PC-9 (cell line): Measurements from ENCODE around the gene PTDSS2. TPM values are rescaled to one million over a fixed set of nuclear protein-coding genes. Genes with fewer than 3 reads are reported as not detected.
"Not testable (repeated sequence)": the region's sequence is repeated elsewhere in the genome, so short reads cannot be mapped to it uniquely, and the experiment has no call there.

ENCODE experiments used
- BruUV-seq: library from RNA; stranded (reverse); fragments of 400-500 nt; replicated peaks from 2 replicates; lab custom pipeline; 2021; lab: Mats Ljungman, UMichigan
- CTCF ChIA-PET: fragments of 300-600 bp; sonication (Branson Sonifier 250); formaldehyde crosslinking; loops from one replicate; lab custom pipeline; 2022; ENCODE audit warnings: antibody characterized with exemption; lab: Charles Lee
- POLR2A ChIA-PET: fragments of 300-600 bp; sonication (Branson Sonifier 250); formaldehyde crosslinking; loops from one replicate; lab custom pipeline; 2022; ENCODE audit warnings: antibody characterized with exemption; ENCODE audit not compliant: unreplicated experiment; lab: Charles Lee
- DNase-seq, 2 experiments: peaks; one replicate each; pipeline versions ENCODE4 v3.0.0 to v3.0.0-alpha.2; 2015 to 2022; ENCODE audit warnings: mixed read lengths in 1 of 2
- H2AFZ ChIP-seq: fragments of 200-600 bp; sonication (generic); 2 replicates; pipeline ENCODE4 v1.8.1; 2017; ENCODE audit warnings: antibody characterized with exemption
- H3F3A ChIP-seq: fragments of 200-600 bp; sonication (generic); 2 replicates; pipeline ENCODE4 v1.8.1; 2017; ENCODE audit warnings: antibody characterized with exemption, mild to moderate bottlenecking, low read depth; ENCODE audit not compliant: insufficient read depth
- H3K27ac ChIP-seq: fragments of 200-600 bp; sonication (generic); 2 replicates; pipeline ENCODE4 v1.6.1; 2016; ENCODE audit warnings: mixed run types
- H3K27me3 ChIP-seq: fragments of 200-600 bp; sonication (generic); 2 replicates; pipeline ENCODE4 v1.6.1; 2016; ENCODE audit warnings: low read depth, mixed run types; ENCODE audit not compliant: insufficient read depth
- H3K36me3 ChIP-seq: fragments of 200-600 bp; sonication (generic); 2 replicates; pipeline ENCODE4 v1.6.1; 2016; ENCODE audit warnings: low read depth, mixed run types
- H3K4me1 ChIP-seq: fragments of 200-600 bp; sonication (generic); replicated peaks from 2 replicates; pipeline ENCODE4 v1.6.1; 2016; ENCODE audit warnings: mixed run types; ENCODE audit not compliant: insufficient read depth
- H3K4me2 ChIP-seq: fragments of 200-600 bp; sonication (generic); 2 replicates; pipeline ENCODE4 v1.6.1; 2017; ENCODE audit warnings: mixed run types
- H3K4me3 ChIP-seq: fragments of 200-600 bp; sonication (generic); 2 replicates; pipeline ENCODE4 v1.6.1; 2016; ENCODE audit warnings: mixed run types
- H3K79me2 ChIP-seq: fragments of 200-600 bp; sonication (generic); 2 replicates; pipeline ENCODE4 v1.6.1; 2017; ENCODE audit warnings: low read depth, mixed run types
- H3K9me2 ChIP-seq: fragments of 200-600 bp; sonication (generic); 2 replicates; pipeline ENCODE4 v1.8.1; 2017; ENCODE audit warnings: mild to moderate bottlenecking; ENCODE audit not compliant: insufficient read depth
- H3K9me3 ChIP-seq: fragments of 200-600 bp; sonication (generic); 2 replicates; pipeline ENCODE4 v1.8.1; 2016; ENCODE audit warnings: low read depth; ENCODE audit not compliant: insufficient read depth
- H4K20me1 ChIP-seq: fragments of 200-600 bp; sonication (generic); 2 replicates; pipeline ENCODE4 v1.8.1; 2017; ENCODE audit not compliant: insufficient read depth
- EZH2 ChIP-seq: fragments of 200-600 bp; sonication (generic); IDR thresholded peaks from 2 replicates; pipeline ENCODE4 v1.8.0; 2017; ENCODE audit warnings: antibody characterized with exemption, low read depth
- intact Hi-C: fragments of 100-400 bp; cut with micrococcal nuclease; formaldehyde crosslinking; loops from one replicate; pipeline ENCODE4 v1.10.0; 2022; ENCODE audit not compliant: unreplicated experiment
- total RNA-seq: library from RNA; stranded (reverse); gene quantifications from 2 replicates; pipeline ENCODE4 v1.2.3, GENCODE V29; 2021
- TF ChIP-seq, protein P1 (sequence below): fragments of 200-600 bp; sonication (generic); conservative IDR thresholded peaks from 2 replicates; pipeline ENCODE4 v1.6.1; 2017; ENCODE audit warnings: mixed run types, antibody characterized with exemption, mild to moderate bottlenecking, moderate library complexity

PTDSS2 gene
- total RNA-seq, 1 experiment from 2014 or later, result 32.5 TPM

DNA sequence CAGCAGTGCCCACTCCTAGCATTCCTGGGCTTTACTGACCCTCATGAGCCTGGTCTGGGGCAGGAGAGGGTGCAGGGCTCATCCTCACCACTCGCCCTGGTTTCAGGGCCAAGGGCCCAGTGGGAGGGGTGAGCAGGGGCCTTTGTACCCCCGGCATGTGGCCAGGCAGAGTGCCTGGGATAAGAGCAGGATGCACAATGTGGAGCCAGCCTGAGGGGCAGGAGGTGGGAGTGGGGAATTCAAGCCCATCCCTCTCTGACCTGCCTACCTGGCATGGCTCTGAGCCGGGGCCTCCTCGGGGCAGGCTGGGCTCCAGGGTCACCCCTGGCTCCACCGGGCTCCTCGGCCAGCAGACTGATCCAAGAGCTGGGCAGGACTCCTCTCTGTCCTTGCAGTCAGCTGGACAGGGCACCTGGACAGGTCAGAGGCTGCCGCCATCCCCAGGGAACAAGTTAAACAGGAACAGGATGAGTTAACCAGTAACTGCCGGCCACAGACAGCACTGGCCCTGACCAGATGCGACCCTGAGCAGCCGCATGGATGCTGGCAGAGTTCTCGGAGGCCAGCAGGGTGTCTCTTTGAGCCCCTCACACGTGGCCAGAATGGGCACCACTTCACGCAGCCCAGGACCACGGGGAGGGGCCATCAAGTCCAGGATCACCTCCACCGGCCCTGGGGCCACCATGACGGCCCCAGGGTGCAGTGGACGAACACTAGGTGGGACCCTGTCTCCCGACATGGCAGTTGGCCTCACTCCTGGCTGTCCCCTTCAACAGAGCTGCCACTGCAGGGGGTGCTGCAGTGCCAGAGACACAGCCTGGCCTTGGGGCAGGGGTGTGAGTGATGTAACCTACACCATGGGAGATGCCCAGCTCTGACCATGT, 40.2 kb upstream of the PTDSS2 start:
- DNase-seq, result no peak

DNA sequence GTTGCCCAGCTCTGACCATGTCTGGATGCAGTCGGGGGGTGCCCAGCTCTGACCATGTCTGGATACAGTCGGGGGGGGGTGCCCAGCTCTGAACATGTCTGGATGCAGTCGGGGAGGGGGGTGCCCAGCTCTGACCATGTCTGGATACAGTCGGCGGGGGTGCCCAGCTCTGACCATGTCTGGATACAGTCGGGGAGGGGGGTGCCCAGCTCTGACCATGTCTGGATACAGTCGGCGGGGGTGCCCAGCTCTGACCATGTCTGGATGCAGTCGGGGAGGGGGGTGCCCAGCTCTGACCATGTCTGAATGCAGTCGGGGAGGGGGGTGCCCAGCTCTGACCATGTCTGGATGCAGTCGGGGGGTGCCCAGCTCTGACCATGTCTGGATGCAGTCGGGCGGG, 39.4 kb upstream of the PTDSS2 start:
- H3K36me3 ChIP-seq, H3K4me3 ChIP-seq, H3K27ac ChIP-seq, H3K4me1 ChIP-seq, H4K20me1 ChIP-seq, H3K4me2 ChIP-seq, H2AFZ ChIP-seq, CTCF ChIA-PET, H3K9me2 ChIP-seq, DNase-seq, H3K27me3 ChIP-seq, BruUV-seq, intact Hi-C loops, H3F3A ChIP-seq, H3K9me3 ChIP-seq, H3K79me2 ChIP-seq: not testable (repeated sequence)
- POLR2A ChIA-PET, result interaction anchor here (0.6 kb wide), 1 partner anchor 41 kb away, joined by 5 read pairs; no protein-coding TSS in a partner anchor

More for the DNA sequence above, 40.2 kb upstream of the PTDSS2 start:
- BruUV-seq, result no TSS peak
- H3F3A ChIP-seq, result 0 out of 2 replicates have a peak, but pooled peaks cover 3% of the 10 kb centered on the region
- no peaks in the 10 kb centered on the region for H4K20me1 ChIP-seq
- no peak overlapping the region for H3K27ac ChIP-seq
- no peak overlapping the region for H2AFZ ChIP-seq
- H3K9me3 ChIP-seq, result no peaks in the 10 kb centered on the region
- no peak overlapping the region for H3K4me2 ChIP-seq
- H3K4me3 ChIP-seq, result no peak overlapping the region
- H3K4me1 ChIP-seq, result no peaks in the 10 kb centered on the region
- TF ChIP-seq, protein P1, sequence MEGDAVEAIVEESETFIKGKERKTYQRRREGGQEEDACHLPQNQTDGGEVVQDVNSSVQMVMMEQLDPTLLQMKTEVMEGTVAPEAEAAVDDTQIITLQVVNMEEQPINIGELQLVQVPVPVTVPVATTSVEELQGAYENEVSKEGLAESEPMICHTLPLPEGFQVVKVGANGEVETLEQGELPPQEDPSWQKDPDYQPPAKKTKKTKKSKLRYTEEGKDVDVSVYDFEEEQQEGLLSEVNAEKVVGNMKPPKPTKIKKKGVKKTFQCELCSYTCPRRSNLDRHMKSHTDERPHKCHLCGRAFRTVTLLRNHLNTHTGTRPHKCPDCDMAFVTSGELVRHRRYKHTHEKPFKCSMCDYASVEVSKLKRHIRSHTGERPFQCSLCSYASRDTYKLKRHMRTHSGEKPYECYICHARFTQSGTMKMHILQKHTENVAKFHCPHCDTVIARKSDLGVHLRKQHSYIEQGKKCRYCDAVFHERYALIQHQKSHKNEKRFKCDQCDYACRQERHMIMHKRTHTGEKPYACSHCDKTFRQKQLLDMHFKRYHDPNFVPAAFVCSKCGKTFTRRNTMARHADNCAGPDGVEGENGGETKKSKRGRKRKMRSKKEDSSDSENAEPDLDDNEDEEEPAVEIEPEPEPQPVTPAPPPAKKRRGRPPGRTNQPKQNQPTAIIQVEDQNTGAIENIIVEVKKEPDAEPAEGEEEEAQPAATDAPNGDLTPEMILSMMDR, result no peak
- TF ChIP-seq EZH2, result no peak
- H3K27me3 ChIP-seq, result no peaks in the 10 kb centered on the region
- ChIA-PET POLR2A (interaction anchor here (0.5 kb wide), 1 partner anchor 51 kb away, joined by 3 read pairs; no protein-coding TSS in a partner anchor), CTCF (no interaction called here)
- no peaks in the 10 kb centered on the region for H3K36me3 ChIP-seq
- H3K9me2 ChIP-seq, result no peaks in the 10 kb centered on the region
- H3K79me2 ChIP-seq, result no peaks in the 10 kb centered on the region
- intact Hi-C loops, result no loop called here

DNA sequence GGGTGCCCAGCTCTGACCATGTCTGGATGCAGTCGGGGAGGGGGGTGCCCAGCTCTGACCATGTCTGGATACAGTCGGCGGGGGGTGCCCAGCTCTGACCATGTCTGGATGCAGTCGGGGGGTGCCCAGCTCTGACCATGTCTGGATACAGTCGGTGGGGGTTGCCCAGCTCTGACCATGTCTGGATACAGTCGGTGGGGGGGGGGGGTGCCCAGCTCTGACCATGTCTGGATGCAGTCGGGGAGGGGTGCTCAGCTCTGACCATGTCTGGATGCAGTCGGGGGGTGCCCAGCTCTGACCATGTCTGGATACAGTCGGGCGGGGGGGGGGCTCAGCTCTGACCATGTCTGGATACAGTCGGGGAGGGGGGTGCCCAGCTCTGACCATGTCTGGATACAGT, 38.6 kb upstream of the PTDSS2 start:
- H3K27me3 ChIP-seq, H2AFZ ChIP-seq, H4K20me1 ChIP-seq, DNase-seq, H3K4me3 ChIP-seq, H3K36me3 ChIP-seq, BruUV-seq, H3K4me1 ChIP-seq, H3K4me2 ChIP-seq, intact Hi-C loops, H3K79me2 ChIP-seq, H3K9me3 ChIP-seq, H3K27ac ChIP-seq, H3K9me2 ChIP-seq, H3F3A ChIP-seq: not testable (repeated sequence)
- ChIA-PET CTCF (interaction anchor here (0.6 kb wide), 1 partner anchor 190 kb away, joined by 3 read pairs; no protein-coding TSS in a partner anchor), POLR2A (interaction anchor here (0.6 kb wide), 2 partner anchors 40 to 71 kb away, joined by 3 to 5 read pairs; no protein-coding TSS in a partner anchor)

DNA sequence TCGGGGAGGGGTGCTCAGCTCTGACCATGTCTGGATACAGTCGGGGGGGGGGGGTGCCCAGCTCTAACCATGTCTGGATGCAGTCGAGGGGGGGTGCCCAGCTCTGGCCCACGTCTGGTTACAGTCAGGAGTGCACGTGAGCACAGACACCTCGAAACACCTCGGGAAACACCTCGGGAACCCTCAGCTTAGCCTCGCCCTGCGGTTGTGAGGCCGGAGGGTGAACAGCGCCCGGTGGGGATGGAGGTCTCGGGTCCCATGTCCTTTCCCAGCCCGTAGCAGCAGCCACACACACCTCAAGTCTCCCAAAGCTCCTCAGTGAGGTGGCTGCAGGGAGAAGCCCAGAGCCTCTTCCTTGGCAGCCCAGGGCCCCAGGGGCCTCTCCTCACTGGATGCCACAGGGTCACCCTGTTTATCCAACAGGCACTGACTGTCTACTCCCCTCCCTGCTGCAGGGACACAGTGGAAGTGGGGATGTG, 37.4 kb upstream of the PTDSS2 start:
- POLR2A ChIA-PET, result no interaction called here
- Histone ChIP-seq H3K9me2 (no peaks in the 10 kb centered on the region), H3K27me3 (no peaks in the 10 kb centered on the region), H3K27ac (no peak overlapping the region), H3F3A (0 out of 2 replicates have a peak, but pooled peaks cover 3% of the 10 kb centered on the region), H3K79me2 (0 out of 2 replicates have a peak, but pooled peaks cover 4% of the 10 kb centered on the region), H3K4me1 (peaks cover 3% of the 10 kb centered on the region), H4K20me1 (no peaks in the 10 kb centered on the region; the same call in 1 of the 2 replicates), H3K9me3 (no peaks in the 10 kb centered on the region), H3K4me2 (no peak overlapping the region), H3K4me3 (no peak overlapping the region), H3K36me3 (no peaks in the 10 kb centered on the region), H2AFZ (no peak overlapping the region)
- intact Hi-C loops, result no loop called here
- TF ChIP-seq EZH2, result no peak
- TF ChIP-seq, protein P1, result no peak
- DNase-seq, result no peak
- BruUV-seq, result no TSS peak
- CTCF ChIA-PET, result no interaction called here
